Transverse colon (tissue), 4 donors: Measurements from ENCODE around the gene MTERF1.

Experiments used
- EP300 ChIP-seq: sonication (generic); formaldehyde crosslinking; IDR thresholded peaks from one replicate; pipeline ENCODE4 v1.6.1; 2017; ENCODE audit warnings: antibody characterized with exemption, low read depth
- POLR2A ChIP-seq: fragments of 450-650 bp; IDR thresholded peaks from one replicate; pipeline ENCODE4 v1.6.1; 2016; ENCODE audit warnings: antibody characterized with exemption, mild to moderate bottlenecking, moderate library complexity
- POLR2AphosphoS5 ChIP-seq, 3 donors: sonication (generic); formaldehyde crosslinking; IDR thresholded peaks; one replicate each; pipeline ENCODE4 v1.6.1; 2016; ENCODE audit warnings: antibody characterized with exemption in 3 of 3
- TF ChIP-seq, protein P1 (sequence below), 5 experiments: fragments of 200-600 bp in 3 of 5; fragments of 450-650 bp in 2 of 5; sonication (generic) in 3 of 5; IDR thresholded peaks; 1 replicate in 2 of 5; 2 replicates in 3 of 5; pipeline ENCODE4 v1.5.1; 2016 to 2017; ENCODE audit warnings: antibody characterized with exemption in 5 of 5, inconsistent platforms in 3 of 5, mild to moderate bottlenecking in 2 of 5, moderate library complexity in 1 of 5

GRCh38 chr7:91866599-91867148 lies 13.8 kb downstream of the MTERF1 start:
- TF ChIP-seq POLR2A: no peak
- TF ChIP-seq, protein P1, sequence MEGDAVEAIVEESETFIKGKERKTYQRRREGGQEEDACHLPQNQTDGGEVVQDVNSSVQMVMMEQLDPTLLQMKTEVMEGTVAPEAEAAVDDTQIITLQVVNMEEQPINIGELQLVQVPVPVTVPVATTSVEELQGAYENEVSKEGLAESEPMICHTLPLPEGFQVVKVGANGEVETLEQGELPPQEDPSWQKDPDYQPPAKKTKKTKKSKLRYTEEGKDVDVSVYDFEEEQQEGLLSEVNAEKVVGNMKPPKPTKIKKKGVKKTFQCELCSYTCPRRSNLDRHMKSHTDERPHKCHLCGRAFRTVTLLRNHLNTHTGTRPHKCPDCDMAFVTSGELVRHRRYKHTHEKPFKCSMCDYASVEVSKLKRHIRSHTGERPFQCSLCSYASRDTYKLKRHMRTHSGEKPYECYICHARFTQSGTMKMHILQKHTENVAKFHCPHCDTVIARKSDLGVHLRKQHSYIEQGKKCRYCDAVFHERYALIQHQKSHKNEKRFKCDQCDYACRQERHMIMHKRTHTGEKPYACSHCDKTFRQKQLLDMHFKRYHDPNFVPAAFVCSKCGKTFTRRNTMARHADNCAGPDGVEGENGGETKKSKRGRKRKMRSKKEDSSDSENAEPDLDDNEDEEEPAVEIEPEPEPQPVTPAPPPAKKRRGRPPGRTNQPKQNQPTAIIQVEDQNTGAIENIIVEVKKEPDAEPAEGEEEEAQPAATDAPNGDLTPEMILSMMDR (IDR thresholded peaks at IDR 0.05): no peak
- no peak for TF ChIP-seq EP300
- TF ChIP-seq POLR2AphosphoS5 (IDR thresholded peaks at IDR 0.05): no peak
